GM10847 (cell line): ENCODE measurements around the gene ZNF556.

Experiments
- POLR2A ChIP-seq: IDR thresholded peaks from 2 replicates; pipeline ENCODE4 v1.6.1; 2011; ENCODE audit not compliant: insufficient read length; ENCODE audit errors: extremely low read depth

ZNF556 gene

GRCh38 chr19:2847507-2847906 is 19.6 kb upstream of the ZNF556 start:
- no peak for TF ChIP-seq POLR2A

DNA sequence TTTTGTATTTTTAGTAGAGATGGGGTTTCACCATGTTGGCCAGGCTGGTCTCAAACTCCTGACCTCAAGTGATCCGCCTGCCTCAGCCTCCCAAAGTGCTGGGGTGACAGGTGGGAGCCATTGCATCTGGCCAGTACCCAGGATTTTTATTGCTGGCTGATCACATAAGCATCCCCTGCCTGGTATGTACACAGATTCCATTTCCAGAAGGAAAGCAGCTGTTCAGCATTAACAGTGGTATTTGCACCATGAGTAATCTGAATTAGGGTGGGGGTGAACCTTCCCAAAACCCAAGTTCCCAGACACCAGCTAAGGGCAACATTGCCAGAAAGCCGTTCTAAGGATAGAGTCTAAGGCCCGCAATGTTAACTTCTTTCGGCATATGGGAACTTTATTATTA is 18.5 kb upstream of the ZNF556 start:
- TF ChIP-seq POLR2A, result no peak

DNA sequence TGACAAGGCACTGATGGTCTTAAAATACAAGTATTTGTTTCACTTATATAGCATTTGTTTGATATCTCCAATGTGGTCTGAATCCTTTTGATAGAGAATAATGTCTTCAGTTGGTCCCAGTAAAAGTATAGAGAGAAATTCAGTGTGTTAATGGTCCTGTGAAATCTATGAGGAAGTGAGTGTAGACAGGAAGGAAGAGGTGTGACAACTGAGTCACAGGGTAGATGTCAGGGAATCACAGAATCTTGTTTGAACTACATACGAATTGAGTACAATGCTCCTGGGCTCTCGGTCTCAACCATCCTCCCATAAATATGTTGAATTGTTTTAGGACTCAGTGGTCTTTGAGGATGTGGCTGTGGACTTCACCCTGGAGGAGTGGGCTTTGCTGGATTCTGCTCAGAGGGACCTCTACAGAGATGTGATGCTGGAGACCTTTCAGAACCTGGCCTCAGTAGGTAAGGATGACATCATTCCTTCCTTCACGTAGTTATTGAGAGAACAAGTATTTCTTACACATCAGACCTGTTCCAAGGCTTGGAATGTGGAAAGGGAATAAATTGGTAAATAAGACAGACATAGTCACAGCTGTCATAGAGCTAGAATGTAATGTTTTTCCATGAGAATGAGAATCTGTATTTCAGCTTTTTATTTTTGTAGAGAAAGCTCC is 16.7 kb upstream of the ZNF556 start:
- no peak for TF ChIP-seq POLR2A

- TF ChIP-seq POLR2A, result no peak
Observed at GRCh38 chr19:2852598-2852997, 14.5 kb upstream of the ZNF556 start.

- TF ChIP-seq POLR2A, result no peak
Observed at GRCh38 chr19:2853015-2853606, 14.0 kb upstream of the ZNF556 start.

DNA sequence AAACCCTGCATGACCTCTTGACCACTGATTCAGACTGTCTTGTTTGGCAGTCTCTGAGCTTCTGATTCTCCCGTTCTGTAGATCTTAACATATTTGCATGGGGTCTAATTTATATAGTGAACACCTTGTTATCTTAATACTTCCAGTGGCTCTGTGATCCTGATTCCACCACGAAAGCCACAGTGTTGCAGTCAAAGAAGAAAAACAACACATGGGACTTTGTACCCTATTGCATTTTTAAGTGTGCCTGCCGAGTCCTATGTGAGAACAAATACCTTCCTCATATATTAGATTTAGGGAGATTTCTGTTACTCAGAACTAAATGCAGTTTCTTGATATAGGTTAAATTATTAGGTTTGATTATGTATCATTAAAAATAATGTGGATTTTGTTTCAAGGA is 12.3 kb upstream of the ZNF556 start:
- no peak for TF ChIP-seq POLR2A

DNA sequence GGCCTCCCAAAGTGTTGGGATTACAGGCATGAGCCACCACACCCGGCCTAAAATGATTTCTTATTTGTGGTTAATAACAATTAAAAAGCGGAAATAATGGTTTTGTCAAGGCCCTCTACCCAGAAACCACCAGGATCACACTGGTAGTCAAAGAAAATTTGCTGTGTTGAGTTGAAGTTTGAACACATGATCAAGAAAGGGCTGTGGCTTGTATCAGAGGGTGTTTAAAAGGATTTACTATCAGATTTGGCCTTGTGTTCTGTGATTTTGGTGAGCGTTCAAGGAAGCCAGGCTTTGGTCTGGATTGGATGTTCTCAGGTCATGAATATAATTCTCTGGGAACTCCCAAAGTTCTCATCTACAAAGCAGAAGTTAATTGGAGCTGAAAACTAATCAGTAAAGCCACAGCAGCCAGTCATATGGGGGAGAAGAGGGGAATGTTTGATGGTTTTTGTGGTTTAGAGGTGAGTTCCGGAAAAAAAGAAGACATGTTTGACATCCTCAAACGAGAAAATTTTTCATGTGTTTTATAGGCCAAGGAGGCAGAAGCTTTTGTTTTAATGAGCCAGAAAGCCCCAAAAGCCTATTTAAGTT is 10.6 kb upstream of the ZNF556 start:
- TF ChIP-seq POLR2A, result no peak

DNA sequence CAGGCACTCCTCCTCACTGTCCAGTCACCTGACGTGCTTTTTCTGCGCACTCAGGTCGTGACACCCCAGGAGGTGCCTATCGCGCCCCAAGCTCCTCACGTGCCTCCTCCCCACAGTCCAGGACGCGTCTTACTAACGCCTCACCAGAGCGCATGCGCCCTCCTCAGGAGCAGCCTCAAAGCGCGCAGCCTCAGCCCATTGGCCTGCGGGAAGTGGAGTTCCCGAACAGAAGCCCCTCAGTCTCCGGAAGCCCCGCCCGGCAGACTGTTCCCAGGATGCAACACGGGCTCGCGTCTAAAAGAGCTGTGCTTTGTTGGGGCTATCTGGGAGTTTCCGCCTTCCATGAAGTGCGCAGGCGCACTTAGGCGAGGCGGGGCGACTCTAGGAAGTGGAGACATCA is 8.3 kb upstream of the ZNF556 start:
- no peak for TF ChIP-seq POLR2A

DNA sequence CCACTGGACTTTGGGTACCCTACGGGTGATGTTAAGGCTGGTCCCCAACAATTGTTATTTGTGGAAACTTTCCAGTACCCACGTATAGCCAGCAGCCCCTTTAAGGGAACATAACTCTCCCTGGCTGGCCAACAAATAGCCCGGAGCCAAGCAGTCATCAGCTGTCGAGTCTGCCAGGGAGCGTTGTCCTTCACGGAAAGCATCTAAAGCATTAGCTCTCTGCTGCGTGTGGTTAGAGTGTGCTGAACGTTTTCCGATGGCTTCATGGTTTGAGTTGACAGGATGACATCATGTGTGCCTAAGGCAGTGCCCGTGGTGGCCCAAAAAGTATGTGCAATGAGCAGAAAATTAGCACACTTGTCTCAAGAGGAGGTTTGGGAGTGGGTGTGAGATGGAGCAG is 3.3 kb upstream of the ZNF556 start:
- no peak for TF ChIP-seq POLR2A

GRCh38 chr19:2865334-2866100 is 1.6 kb upstream of the ZNF556 start:
- TF ChIP-seq POLR2A, result no peak

GRCh38 chr19:2866495-2867024 is 575 bp upstream of the ZNF556 start:
- TF ChIP-seq POLR2A, result no peak

GRCh38 chr19:2869618-2870017 is 2.5 kb downstream of the ZNF556 start:
- TF ChIP-seq POLR2A, result no peak

DNA sequence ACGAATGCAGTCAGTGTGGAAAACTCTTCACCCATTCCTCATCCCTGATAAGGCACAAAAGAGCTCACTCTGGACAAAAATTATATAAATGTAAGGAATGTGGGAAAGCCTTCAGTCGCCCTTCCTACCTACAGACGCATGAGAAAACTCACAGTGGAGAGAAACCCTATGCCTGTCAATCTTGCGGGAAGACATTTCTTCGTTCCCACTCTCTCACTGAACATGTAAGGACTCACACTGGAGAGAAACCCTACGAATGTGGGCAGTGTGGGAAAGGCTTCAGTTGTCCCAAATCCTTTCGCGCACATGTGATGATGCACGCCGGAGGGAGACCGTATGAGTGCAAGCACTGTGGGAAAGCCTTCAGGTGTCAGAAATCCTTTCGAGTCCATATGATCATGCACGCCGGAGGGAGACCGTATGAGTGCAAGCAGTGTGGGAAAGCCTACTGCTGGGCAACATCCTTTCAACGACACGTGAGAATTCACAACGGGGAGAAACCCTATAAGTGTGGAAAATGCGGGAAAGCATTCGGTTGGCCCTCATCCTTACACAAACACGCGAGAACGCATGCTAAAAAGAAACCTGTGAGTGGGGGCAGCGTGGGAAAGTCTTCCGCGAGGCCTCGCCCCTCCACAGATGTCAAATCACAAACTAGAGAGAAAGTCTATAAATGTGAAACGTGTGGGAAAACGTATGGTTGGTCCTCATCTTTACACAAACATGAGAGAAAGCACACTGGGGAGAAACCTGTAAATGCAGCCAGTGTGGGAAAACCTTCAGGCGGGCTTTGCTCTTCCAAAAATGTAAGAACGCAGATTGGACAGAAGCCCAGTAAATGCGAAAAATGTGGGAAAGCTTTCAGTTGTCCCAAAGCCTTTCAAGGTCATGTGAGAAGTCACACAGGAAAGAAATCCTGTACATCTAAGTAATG is 10.5 kb downstream of the ZNF556 start:
- TF ChIP-seq POLR2A, result no peak

- TF ChIP-seq POLR2A, result no peak
Observed at GRCh38 chr19:2883686-2884439, 16.7 kb downstream of the ZNF556 start.
